ENCODE measurements around the gene SDCCAG8. TPM values are rescaled to one million over a fixed set of nuclear protein-coding genes. Genes with fewer than 3 reads are reported as not detected.

SDCCAG8 gene
- total RNA-seq, 2 donors from 2014 or later = 49.0 to 56.4 TPM

DNA sequence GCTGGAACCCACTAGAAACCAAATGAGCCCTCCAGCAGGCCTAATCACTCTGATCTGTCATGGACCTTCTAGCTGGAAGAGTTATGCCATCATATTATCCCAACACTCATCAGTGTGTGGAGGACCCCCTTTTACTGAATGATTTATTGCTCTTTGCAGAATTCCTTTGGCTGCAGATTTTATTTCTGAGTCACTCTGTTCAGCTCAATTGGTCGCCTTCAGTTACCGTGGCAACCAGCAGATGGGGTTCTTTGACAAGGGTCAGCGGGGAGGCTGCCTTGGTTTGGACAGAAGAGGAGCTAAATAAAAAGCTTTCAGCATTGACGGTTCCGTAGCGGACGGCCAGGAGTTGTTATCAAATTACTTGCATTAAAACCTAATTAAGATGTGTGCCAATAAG, 220.1 kb downstream of the SDCCAG8 start:
- 89% methylated on average over 7 of the region's 7 CpGs for WGBS, 2 donors
- TF ChIP-seq POLR2A (IDR thresholded peaks at IDR 0.05) = no peak
- TF ChIP-seq, protein P1, sequence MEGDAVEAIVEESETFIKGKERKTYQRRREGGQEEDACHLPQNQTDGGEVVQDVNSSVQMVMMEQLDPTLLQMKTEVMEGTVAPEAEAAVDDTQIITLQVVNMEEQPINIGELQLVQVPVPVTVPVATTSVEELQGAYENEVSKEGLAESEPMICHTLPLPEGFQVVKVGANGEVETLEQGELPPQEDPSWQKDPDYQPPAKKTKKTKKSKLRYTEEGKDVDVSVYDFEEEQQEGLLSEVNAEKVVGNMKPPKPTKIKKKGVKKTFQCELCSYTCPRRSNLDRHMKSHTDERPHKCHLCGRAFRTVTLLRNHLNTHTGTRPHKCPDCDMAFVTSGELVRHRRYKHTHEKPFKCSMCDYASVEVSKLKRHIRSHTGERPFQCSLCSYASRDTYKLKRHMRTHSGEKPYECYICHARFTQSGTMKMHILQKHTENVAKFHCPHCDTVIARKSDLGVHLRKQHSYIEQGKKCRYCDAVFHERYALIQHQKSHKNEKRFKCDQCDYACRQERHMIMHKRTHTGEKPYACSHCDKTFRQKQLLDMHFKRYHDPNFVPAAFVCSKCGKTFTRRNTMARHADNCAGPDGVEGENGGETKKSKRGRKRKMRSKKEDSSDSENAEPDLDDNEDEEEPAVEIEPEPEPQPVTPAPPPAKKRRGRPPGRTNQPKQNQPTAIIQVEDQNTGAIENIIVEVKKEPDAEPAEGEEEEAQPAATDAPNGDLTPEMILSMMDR (IDR thresholded peaks at IDR 0.05) = no peak
- DNase-seq (no peak), ATAC-seq (no peak)
- Histone ChIP-seq H3K27ac (no peak overlapping the region), H3K4me1 (no peaks in the 10 kb centered on the region), H3K36me3 (replicated peaks in 1 of 2; ENCODE audit: insufficient read depth in 1 of 2, low read depth in 2 of 2) (no peaks in the 10 kb centered on the region), H3K9me3 (no peaks in the 10 kb centered on the region), H3K4me3 (no peak overlapping the region), H3K27me3 (no peaks in the 10 kb centered on the region)
- intact Hi-C loops (cut with DNase I) = no loop called here

DNA sequence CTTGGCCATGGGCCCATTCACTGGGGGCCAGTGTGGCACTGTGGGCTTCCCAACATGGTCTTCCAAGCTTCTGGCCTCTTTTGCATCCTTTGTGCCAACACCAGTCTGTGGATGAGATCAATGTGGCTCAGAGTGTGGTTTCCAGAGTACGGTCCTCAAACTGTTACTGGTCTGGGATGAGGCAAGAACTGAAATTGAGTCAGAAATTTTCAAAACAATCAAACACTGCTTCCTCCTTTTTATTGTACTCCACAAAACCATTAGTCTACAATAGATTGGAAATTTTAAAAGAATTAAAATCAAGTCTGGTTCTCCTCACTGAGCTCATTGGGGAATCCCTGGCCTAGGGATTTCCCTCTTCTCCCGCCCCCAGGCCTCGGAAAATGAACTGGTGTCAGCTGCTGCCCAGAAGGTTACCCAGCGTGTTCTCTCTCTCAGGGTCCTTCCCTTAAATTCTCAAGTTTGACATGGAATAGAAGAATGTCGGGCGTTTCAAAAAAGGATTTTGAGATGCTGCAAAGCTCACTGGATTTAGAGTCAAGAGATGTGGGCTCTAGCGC, 222.0 kb downstream of the SDCCAG8 start:
- TF ChIP-seq, protein P1 (IDR thresholded peaks at IDR 0.05) = no peak
- TF ChIP-seq POLR2A (IDR thresholded peaks at IDR 0.05) = no peak
- H3K27me3 ChIP-seq = no peaks in the 10 kb centered on the region
- intact Hi-C loops (cut with DNase I) = no loop called here
- DNase-seq = no peak
- no peak overlapping the region for H3K4me3 ChIP-seq
- no peak overlapping the region for H3K27ac ChIP-seq
- peaks cover 8% of the 10 kb centered on the region for H3K4me1 ChIP-seq
- no peaks in the 10 kb centered on the region for H3K9me3 ChIP-seq
- ATAC-seq = no peak
- 89 to 95% methylated on average over 7 of the region's 7 CpGs for WGBS, 2 donors
- H3K36me3 ChIP-seq (replicated peaks in 1 of 2; ENCODE audit: insufficient read depth in 1 of 2, low read depth in 2 of 2) = no peaks in the 10 kb centered on the region

DNA sequence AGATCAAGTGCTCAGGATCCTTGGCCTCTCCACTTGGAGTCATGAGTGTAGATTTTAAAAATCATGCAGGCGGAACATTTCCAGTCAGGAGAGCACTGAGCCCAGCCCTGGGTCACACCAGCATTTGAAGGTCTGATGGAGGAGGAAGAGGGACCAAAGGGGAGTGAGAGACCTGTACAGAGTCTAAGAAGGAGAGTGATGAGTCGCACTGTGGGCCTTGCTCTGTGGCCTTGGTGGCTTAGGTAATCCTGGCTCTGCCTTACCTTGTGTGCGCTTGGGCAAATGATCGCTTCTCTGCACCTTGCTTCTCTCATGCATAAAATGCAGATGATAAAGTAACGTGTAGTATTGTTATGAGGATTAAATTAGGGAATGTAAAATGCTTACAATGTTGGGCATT, 225.3 kb downstream of the SDCCAG8 start:
- peaks cover 9% of the 10 kb centered on the region for H3K4me1 ChIP-seq
- TF ChIP-seq, protein P1 (IDR thresholded peaks at IDR 0.05) = no peak
- TF ChIP-seq POLR2A (IDR thresholded peaks at IDR 0.05) = no peak
- WGBS, 2 donors = 95 to 98% methylated on average over 5 of the region's 5 CpGs
- DNase-seq (no peak), ATAC-seq (no peak)
- no peak overlapping the region for H3K4me3 ChIP-seq
- no peaks in the 10 kb centered on the region for H3K9me3 ChIP-seq
- no peak overlapping the region for H3K27ac ChIP-seq
- H3K36me3 ChIP-seq (replicated peaks in 1 of 2; ENCODE audit: insufficient read depth in 1 of 2, low read depth in 2 of 2) = no peaks in the 10 kb centered on the region
- intact Hi-C loops (cut with DNase I) = no loop called here
- no peaks in the 10 kb centered on the region for H3K27me3 ChIP-seq

GRCh38 chr1:243482141-243483022, 226.5 kb downstream of the SDCCAG8 start:
- Histone ChIP-seq H3K9me3 (no peaks in the 10 kb centered on the region), H3K27ac (no peak overlapping the region), H3K27me3 (no peaks in the 10 kb centered on the region), H3K4me1 (peaks cover 9% of the 10 kb centered on the region), H3K36me3 (replicated peaks in 1 of 2; ENCODE audit: insufficient read depth in 1 of 2, low read depth in 2 of 2) (no peaks in the 10 kb centered on the region), H3K4me3 (no peak overlapping the region)
- intact Hi-C loops (cut with DNase I) = no loop called here
- DNase-seq (no peak), ATAC-seq (peak; percentile 31)
- no peak for TF ChIP-seq POLR2A (IDR thresholded peaks at IDR 0.05)
- WGBS, 2 donors = 51 to 65% methylated on average over 19 to 25 of the region's 25 CpGs

DNA sequence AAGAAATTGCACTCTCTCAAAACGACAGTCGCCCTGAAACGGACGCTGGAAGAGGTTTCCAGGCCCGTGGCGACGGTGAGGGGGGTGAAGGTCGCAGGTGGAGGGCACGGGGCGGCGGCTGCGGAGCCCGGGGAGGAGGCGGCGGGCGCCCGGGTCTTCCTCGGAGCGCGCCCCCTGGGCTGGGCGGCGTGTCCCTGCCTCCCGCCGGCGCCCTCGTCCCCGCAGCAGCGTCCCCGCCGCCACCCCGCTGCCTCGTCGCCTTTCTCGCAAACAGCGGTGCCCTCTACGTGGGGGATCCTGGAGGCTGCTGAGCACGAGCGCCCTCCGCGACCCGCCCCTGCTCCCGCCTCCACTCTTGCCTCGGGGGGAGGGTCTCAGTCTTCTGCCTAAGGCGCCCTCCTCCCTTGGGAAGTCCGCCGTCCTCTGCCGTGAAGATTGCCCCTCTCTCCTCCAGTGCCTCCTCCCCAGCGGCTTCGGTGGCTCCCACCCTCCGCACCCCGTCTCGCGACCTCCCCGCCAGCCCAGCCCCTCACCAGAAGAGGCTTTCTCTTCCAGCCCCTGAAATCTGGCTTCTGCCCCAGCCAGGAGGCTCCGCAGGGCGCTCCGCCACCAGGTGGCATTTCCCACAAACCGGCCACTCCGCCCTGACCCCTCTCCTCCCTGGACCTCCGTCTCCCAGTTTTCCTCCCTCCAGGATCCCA, 227.4 kb downstream of the SDCCAG8 start:
- H3K36me3 ChIP-seq (replicated peaks in 1 of 2; ENCODE audit: insufficient read depth in 1 of 2, low read depth in 2 of 2) = no peaks in the 10 kb centered on the region
- no peak for TF ChIP-seq POLR2A (IDR thresholded peaks at IDR 0.05)
- TF ChIP-seq, protein P1 (IDR thresholded peaks at IDR 0.05) = peak in 1 of 7 experiments; percentile 22
- no peaks in the 10 kb centered on the region for H3K27me3 ChIP-seq
- DNase-seq (no peak), ATAC-seq (peak; percentile 51)
- peaks cover 9% of the 10 kb centered on the region for H3K4me1 ChIP-seq
- intact Hi-C loops (cut with DNase I) = no loop called here
- H3K27ac ChIP-seq = no peak overlapping the region
- H3K9me3 ChIP-seq = no peaks in the 10 kb centered on the region
- H3K4me3 ChIP-seq = no peak overlapping the region
- WGBS, 2 donors = 54 to 70% methylated on average over 32 to 60 of the region's 60 CpGs

Data from body of pancreas (tissue), 4 donors.